Measurements from ENCODE around the gene PTPRE.

The PTPRE gene

DNA sequence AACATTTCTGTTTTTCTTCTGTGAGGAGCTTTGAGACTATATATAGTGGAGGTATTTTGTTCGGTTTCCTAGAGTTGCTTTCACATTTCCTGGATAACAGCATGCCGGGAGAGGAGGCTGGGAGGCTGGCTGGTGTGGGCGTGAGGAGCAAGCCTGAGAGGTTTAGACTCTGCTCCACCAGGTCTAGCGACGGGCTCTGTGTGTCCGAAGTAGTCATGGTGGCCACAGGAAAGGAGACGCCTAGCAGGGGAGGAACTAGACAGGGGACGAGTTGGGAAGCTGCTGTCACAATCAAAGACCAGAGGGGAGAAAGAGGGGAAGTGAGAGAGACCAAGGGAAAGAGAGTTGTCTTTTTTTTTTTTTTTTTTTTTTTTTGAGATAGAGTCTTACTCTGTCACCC, 19.6 kb downstream of the PTPRE start:
- no peak for DNase-seq (ENCODE audit: low read depth)

DNA sequence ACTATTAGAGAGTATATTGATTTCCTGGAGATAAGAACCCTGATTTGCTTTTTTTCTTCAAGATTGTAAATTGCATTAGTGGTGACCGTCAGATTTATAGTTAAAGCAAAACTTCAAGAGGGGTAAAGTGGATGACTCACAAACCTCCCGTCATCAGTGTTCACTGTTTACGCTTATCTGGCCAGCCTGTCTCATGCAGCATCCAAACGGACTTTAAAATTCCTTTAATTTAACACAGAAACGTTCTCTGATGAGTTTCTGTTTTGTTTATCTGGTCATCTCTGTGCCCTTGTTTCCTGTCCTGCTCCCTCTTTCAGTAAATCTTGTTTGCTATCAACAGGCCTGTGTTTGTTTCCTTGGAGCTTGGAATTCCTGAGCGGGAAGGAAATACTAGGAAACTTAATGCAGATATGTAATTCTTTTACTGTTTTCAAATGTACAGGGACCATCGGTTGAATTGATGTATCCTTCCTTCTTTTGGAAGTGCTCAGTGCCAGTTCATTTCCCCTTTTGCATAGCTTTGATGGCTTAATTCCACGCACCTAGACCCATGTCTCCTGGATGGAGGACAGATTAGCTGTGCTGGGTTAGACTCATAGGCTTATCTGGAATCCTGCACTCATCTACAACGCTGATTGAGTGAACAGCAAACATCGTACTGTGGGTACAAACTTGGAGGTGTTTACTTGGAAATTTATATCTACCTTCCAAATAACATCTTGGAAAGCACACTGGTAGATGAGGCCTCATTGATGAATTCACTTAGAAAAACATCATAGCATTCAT, 21.3 kb downstream of the PTPRE start:
- no peak for DNase-seq (ENCODE audit: low read depth)

DNA sequence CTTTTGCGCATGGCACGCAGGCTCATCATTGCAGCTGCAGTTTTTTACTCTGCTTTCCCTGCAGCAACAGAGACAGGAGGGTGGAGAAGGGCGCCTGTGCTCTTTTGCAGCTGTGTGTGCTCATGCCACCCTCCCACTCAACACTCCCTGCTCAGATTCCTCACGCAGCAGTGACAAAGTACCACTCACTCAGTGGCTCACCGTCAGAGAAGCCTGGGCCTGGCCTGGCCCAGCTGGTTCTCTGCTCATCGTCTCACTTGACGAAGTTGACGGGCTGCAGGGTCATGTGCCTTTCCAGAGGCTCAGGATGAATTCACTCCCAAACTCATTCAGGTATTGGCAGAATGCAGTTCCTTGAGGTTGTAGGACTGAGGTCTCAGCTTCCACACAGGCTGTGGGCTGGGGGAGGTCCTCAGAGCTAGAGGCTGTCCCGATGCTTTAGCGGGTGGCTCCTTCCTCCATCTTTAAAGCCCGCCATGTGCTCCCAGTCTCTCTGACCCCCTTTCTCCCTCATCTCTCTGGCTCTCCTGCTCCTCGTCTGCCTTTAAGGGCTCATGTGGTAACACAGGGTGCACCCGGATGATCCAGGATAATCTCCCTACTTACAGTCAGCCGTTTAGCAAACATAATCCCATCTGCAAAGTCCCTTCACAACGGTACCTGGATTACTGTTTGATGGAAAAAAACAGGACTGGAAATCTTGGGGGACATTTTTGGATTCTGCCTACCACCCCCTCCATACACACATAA, 25.8 kb downstream of the PTPRE start:
- no peak for DNase-seq (ENCODE audit: low read depth)

DNA sequence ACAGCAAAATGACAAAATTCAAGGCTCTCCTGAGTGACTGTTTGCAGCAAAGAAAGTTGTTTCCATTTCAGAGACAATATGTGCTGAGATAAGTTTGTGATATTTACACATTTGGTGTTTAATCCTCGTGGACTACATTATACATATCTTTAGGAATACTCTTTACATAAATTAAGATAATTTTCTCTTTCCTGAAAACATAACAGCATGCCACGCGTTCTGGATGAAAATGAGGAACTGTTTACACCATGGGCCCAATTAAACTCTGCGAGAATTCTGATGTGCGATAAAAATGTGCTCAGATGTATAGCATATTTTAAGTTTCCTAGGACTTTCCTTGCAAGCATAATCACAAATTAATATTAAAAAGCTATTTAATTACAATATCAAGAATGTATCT, 26.4 kb downstream of the PTPRE start:
- no peak for DNase-seq (ENCODE audit: low read depth)

DNA sequence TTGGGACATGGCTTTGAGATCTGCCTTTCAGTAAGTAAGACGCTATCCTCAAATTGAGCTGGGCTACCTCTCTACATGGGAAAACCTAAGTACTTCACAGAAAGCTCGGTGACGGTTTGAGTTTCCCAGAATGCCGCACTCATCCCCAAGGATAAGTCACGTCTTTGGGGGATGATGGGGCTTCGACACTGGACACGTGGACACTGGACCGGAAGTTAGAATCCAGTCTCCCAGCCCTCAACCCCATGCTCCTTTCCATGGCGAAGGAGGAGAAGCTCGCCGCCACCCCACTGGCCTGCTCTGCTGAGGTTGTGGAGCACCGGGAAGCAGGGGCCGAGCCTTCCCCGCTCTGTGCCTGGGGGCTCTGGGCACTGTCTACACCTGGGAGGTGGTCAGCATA, 27.5 kb downstream of the PTPRE start:
- DNase-seq (ENCODE audit: low read depth) = no peak

DNA sequence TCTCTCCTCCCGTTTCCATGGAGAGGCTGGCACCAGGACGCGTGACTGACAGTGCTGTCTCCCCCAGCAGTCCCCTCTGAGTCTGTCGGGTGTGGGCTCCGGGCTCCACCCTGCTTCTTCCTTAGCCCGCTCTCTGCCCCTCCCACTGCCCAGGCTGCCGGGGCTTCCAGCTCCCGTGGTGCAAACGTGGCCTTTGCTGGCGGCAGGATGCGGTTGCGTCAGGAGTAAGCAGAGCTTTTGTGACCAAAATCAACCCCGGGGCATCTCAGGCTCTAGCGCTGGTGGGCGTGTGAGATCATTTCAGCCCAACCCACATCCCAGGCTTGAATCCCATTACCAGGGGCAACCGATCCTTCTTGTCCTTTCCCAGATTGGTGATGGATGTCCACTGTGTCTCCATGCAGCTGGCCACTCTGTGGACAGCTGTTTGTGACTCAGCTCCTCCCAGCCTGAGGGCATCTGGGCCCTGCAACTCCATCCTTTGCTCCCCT, 28.2 kb downstream of the PTPRE start:
- DNase-seq (ENCODE audit: low read depth) = no peak

DNA sequence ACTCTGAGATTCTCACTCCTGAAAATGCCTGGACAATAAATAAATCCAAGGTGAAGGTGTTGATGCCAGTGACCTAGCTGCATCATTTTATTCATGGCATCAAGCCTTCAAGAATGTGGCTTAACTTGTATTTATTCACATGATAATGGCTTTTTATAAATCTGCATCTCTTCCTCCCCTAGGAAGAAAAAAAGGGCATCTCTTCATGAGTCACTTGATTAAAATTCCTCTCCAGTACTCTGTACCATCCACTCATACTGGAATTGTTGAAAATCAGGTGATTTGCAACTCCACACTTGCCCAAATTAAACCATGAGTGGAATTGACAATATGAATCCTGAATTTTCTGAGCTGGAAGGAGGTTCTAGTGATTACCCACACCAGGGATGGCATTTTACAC, 30.2 kb downstream of the PTPRE start:
- DNase-seq (ENCODE audit: low read depth) = no peak

DNA sequence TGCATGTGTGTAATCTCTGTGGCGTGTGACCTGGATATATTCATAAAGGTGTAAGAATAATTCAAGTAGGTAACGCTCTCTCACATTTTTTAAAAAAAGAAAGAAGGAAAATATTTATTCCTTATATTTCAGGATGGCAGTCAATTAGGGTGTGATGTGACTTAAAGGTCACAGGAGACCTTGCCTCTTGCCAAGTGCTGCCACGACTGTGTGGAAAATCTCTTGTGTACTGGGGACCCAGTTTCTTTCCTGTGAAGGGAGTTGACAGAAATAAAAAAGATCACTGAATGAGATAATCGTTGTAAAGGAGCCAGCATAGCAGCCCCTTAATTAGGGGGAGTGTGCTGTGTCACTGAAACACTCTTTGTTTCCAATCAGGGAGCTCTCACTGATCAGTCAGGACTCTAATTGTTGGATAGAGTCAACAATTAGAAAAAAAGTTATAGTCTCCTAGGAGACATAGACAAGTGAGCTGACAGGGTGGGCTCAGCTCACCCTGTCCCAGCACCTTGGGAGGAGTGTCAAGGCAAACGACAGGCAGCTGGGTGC, 31.1 kb downstream of the PTPRE start:
- DNase-seq (ENCODE audit: low read depth) = no peak

DNA sequence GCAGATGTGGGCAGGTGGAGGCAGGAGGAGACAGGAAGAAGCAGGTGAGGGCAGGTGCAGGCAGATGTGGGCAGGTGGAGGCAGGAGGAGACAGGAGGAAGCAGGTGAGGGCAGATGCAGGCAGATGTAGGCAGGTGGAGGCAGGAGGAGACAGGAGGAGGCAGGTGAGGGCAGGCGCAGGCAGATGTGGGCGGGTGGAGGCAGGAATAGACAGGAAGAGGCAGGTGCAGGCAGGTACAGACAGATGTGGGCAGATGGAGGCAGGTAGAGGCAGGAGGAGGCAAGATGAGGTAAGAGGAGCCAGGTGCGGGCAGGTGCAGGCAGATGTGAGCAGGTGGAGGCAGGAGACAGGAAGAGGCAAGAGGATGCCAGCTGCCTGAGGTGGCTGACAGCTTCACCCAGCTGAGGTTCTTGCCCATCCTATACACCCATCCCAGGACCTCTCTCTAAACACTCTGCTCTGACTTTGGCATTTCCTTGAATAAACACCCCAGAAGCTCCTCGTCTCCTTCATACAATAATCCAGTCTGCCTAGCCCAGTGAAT, 33.0 kb downstream of the PTPRE start:
- DNase-seq (ENCODE audit: low read depth) = no peak

DNA sequence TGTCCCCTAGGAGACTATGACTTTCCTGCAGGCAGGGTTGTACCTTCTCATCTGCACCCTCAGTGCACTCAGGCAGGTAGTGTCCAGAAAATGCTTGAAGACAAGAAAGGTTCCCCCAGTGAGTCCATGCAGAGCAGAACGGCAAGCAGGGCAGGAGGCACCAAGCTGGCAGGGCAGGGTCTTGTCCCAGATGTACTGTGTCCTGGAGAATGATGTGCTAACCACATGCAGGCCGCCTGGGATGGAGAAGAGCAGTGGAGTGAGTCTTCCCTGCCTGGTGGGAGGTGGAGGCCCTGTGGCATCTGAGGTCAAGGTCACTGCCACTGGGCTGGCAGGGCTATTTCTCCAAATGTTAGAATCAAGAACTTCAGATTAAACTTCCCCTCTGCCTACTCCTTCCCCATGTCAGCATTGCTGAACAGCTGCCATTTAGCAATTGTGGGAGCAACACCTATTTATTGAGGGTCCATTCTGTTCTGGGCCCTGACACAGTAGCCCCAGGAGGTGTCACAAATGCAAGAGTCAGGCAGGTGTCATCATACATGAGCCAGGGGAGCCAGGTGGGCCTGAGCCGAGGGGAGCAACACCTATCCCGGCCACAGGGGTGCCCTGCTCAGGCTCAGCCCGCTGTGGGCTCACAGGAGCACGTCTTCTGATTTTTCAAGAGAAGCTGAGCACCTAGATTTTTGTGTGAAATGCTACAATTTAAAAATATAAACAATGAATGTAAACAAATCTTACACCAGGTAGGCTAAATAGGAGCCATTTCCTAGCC, 34.1 kb downstream of the PTPRE start:
- DNase-seq (ENCODE audit: low read depth) = no peak

DNA sequence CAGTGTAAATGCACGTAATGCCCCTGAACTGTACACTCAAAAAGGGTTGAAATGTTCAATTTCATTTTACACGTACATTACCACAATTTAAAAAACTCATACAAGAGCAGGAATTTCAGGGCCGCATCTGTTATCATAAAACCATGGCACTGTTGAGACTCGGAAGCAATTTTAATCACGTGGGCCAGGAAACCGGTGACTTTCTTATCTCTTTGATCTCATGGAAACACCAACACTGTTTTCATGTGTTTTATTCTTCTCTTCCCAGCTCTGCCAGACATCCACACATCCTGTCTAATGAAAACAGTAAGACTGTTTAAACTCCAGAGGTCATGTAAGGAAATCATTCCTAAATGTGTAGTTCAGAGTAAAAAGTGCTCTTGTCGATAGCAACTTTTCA, 35.9 kb downstream of the PTPRE start:
- no peak for DNase-seq (ENCODE audit: low read depth)

DNA sequence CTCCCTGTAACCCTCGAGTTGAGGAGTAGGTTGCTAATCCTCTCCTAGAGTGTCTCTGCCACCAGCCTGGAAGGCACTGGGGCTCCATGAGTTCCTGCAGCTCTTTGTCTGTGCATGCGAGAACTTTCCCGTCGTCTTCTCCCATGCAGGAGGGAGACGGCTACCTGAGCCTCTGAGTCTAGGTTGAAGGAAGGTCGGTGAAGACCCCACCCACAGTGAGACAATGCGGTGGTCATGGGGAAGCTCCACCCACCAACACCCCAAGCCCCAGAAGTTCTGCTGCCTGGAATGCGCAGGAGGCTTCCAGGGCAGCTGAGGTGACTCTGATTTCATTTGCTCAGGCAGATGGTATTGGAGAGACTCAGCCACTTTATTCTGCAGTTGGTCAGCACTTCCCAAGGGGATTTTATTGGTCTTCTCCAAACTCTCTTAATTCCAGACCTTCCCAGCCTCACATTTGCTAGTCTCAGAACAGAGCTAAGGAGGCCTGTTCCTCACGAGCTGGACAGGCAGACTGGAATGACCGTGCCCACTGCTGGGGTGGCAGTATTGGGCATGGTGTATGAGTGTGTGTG, 36.5 kb downstream of the PTPRE start:
- DNase-seq (ENCODE audit: low read depth) = no peak

DNA sequence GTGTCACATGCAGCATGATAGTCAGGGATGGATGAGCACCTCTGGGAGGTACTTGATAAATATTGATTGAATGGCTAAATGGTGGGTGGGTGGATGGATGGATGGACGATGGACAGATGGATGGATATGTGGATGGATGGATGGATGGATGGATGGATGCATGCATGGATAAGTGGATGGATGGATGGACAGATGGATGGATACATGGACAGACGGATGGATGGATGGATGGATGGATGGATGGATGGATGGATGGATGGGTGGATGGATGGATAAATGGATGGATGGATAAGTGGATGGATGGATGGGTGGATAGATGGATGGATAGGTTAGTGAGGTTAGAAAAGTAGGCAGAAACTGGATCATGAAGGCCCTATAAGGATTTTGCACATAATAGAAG, 37.4 kb downstream of the PTPRE start:
- no peak for DNase-seq (ENCODE audit: low read depth)

DNA sequence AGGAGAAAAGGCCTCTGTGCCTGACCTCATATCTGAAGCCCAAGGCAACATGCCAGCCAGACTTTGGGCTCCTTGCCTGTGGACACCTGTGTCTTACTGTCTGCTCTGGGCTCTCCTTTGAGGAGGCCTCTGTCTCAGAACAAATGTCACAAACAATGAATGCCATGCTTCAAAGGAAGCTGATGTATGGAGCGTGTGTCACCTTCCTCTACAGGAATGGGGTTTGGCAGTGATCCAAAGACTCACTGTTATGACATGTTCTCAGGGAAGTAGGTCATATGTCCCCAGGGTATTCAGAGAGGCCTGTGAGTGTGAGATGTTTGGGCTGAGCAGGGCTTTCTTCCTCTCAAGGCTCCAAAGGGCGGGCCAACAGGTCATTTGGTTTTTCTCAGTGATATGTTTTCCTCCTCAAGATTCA, 38.4 kb downstream of the PTPRE start:
- DNase-seq (ENCODE audit: low read depth) = no peak

DNA sequence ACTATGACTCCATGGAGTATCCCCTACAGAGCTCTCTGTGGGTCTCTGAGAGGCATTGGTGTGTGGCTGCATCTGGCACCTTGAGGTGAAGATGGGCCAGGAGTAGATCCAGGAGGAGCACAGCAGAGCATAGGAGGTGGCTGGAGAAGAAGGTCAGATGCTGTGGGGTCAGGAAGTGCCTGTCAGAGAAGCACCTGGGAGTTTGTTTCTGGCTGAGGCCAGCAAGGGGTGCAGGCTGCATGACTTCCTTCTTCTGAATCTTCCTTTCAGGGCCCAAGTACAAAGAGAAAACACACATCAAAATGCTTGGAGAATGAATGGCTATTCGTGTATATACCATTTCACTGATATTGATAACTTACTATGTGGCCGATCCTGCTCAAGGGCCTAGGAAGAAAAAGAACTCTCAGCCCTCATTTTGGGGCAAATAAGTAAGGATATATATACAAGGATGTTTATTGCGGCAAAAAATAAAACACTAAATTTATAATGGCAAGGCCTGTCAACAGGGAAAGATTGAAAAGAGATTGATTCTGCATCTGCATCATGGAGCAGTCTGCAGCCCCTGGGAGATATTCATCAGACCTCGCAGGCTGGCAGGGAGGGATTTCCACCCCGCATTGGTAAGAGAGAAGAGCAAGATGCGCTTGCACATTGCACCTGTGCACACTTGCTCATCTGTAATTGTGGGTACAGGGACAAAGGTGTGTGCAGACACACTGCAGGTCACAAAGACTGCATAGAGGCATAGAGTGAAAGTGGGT, 39.2 kb downstream of the PTPRE start:
- DNase-seq (ENCODE audit: low read depth) = no peak

DNA sequence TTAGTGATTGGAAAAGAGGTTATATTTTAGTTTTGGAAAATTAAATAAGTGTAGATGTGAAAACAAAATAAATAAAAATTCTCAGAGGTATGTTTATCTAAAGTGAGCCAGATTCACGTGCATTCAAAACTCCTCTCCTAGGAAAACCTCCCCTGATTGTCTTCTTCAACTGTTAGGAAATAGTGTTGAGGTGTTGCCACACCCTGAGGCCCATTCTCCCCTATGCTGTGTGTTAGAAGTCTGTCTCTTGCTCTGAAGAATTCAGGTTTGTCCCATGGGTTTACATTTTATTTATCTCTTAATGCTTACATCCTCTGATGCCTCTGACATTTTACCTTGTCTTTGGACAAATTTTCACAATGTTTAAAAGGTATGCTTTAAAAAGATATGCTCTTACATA, 40.3 kb downstream of the PTPRE start:
- no peak for DNase-seq (ENCODE audit: low read depth)

DNA sequence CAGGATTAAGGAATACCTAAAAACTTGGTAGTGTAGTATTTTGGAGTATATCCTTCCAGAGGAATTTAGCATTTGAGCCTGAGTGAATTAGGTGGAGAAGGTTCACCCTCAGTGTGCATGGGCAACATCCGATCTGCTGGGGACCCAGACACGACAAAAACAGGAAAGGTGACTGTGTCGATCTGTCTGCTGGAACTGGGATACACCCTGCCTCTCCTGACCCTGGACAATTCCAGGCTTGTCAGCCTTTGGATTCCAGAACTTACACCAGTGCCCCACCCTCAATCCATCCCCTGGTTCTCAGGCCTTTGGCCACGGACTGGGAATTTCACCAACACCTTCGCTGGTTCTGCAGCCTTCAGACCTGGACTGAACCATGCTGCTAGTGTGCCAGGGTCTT, 41.9 kb downstream of the PTPRE start:
- no peak for DNase-seq (ENCODE audit: low read depth)

DNA sequence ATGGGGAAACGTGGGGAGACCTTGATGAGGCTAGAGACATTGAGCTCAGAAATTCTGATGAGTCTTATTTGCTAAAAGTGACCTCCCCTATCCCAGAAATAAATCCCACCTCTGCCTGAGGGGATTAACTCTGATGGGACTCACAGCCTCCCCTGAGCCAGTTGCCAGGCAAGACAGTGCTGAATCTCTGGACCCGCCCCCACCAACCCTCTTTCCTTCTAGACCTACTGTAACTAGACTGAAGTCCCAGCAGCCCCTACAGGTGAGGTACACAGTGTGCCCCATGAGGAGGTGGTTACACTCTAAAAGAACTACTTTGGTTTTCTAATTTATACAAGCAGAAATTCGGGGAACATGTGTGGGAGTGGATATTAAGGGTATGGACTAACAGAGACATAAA, 42.9 kb downstream of the PTPRE start:
- no peak for DNase-seq (ENCODE audit: low read depth)

DNA sequence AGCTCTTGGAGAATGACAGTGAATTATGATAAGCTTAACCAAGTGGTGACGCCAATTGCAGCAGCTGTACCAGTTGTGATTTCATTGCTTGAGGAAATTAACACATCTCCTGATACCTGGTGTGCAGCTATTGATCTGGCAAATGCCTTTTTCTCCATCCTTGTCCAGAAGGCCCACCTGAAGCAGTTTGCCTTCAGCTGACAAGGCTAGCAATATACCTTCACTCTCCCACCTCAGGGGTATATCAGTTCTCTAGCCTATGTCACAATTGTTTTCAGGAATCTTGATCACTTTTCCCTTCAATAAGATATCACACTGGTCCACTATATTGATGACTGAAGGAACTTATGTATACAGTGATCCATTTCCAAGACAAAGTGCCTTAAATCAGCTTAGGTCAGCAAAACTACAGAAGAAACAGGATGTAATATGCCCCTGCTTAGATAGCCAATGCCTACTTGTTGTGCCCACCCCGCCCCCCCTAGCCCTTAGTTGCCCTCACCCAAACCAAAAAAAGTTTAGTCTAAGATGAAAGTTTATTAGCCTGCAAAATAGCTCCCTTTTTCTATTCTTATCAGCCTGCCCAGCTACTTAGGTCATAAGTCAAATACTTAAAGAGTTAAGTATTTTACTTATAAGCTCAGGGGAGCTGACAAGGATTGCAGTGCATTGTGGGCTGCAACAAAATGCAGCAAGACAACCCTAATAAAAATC, 45.1 kb downstream of the PTPRE start:
- DNase-seq (ENCODE audit: low read depth) = no peak

DNA sequence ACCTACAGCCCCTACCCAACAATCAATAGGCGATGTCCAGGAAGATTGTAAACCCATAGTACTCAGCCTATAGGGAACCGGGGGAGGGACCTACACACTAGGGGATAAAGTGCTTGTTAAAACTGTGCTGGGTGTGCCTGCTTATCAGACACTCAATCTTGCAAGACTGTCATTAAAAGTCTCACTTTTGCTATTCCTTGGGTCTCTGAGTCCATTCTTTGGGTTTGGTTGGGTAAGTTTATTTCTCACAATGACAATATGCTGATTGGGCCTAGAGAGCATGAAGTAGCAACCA, 45.6 kb downstream of the PTPRE start:
- DNase-seq (ENCODE audit: low read depth) = no peak

DNA sequence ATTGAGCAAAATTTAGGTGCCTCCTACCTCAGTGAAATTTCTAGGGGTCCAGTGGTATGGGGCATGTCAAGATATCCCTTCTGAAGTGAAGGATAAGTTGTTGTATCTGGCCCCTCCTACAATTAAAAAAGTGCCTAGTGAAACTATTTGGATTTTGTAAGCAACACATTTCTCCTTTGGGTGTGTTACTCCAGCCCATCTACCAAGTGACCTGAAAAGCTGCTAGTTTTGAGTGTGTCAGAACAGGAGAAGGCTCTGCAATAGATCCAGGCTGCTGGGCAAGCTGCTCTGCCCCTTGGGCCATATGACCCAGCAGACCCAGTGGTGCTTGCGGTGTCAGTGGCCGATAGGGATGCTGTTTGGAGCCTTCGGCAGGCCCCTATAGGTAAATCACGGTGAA, 46.0 kb downstream of the PTPRE start:
- no peak for DNase-seq (ENCODE audit: low read depth)
